IPS-NIHi11 (cell line): ENCODE measurements around the gene NBL1.

Experiments used
- DNase-seq: peaks from one replicate; pipeline ENCODE4 v3.0.0; 2012; ENCODE audit warnings: mixed read lengths, low spot score

Gene NBL1

GRCh38 chr1:19703280-19703679 is 59.2 kb downstream of the NBL1 start:
- no peak for DNase-seq

DNA sequence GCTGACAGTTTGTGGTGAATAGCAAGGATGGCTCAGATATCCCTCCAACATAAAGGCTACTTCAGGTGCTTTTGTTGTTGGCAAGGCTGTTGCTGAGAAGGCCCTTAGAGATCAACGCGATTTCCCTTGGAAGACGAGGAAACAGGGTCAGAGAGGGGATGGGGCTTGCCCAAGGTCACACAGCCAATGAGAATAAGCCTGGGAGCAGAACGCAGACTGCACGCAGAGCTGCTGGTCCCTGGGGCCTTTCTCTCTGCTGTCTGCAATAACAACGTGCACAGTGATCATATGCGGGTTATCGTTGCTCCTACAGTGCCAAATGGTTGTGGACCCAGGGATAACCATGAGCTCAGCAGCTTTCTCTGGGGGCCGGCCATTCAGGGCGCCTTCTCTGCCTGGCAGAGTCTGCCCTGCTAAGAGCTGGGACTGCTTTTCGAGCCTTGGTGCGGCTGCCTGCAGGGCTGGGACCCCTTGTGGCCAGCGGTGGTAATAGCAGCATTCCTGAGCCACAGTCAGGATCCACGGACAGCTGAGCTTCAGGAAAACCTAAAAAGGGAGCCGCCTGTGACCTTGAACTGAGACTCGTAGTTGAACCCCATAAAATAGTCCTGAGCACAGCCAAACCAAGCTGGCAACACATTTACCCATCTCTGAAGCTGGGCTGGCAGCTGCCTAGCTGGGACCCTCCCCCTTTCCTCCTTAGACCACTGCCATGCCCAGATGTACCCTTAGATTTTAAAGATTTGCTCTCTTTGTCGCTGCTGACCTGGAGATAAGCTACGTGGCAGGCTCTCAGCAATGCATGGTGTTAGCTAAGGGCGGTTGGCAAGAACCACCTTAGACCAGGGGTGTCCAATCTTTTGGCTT is 60.4 kb downstream of the NBL1 start:
- DNase-seq, result peak; percentile 93

DNA sequence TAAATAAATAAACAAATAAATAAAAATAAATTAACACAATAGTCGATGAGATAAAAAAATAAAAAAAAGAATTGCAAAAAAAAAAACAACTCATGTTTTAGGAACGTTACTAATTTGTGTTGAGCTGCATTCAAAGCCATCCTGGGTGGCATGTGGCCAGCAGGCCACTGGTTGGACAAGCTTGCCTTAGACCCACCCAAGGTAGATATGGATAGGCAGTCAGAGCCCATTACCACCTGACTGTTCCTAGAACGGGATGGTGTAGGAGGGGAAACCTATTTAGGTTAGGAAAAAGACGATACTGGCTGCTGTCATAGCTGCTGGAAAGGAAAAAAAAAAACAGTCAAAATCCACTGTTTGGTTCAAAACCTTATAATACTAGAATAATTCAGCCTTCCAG is 61.4 kb downstream of the NBL1 start:
- no peak for DNase-seq

DNA sequence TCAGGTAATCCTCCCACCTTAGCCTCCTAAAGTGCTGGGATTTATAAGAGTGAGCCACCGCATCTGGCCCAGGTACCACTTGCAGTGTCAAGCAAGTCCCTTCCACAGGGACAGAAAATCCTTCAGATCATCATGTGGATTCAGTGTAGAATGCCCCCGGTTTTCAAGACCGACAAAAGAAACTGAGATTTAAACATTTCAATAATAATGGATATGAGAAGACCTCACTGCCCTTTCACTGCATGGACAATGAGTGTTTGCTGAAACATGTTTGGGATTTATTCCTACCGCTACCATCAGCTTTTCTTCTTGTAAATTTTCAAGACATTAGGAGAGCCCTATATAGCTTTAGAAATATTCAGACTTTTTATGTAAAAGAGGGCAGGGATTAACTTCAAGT is 62.0 kb downstream of the NBL1 start:
- DNase-seq, result no peak
